SK-N-SH treated with all-trans-retinoic acid at 6 μM for 48 hours (cell line): Measurements from ENCODE around the gene DYNAP.

Experiments used
- ATAC-seq: fragments of 200-7000 bp; cut with Tn5 transposase; 3 replicates; pipeline ENCODE4 v1.9.1; 2020; ENCODE audit warnings: mild to moderate bottlenecking, moderate library complexity
- BACH2 ChIP-seq: fragments of 250-450 bp; sonication (Bioruptor Pico); IDR thresholded peaks from 2 replicates; pipeline ENCODE4 v1.9.0; 2021; ENCODE audit warnings: mild to moderate bottlenecking, borderline replicate concordance
- ESRRG ChIP-seq: fragments of 250-450 bp; sonication (Bioruptor Pico); IDR thresholded peaks from 2 replicates; pipeline ENCODE4 v1.6.1; 2021; ENCODE audit warnings: mild to moderate bottlenecking
- GLIS3 ChIP-seq: fragments of 250-450 bp; sonication (Bioruptor Pico); IDR thresholded peaks from 2 replicates; pipeline ENCODE4 v1.5.0; 2020; ENCODE audit warnings: mild to moderate bottlenecking, moderate library complexity
- OSR1 ChIP-seq: fragments of 250-450 bp; sonication (Bioruptor Pico); IDR thresholded peaks from 2 replicates; pipeline ENCODE4 v1.8.0; 2022; ENCODE audit warnings: moderate library complexity, mild to moderate bottlenecking, inconsistent platforms
- PPARA ChIP-seq: fragments of 250-450 bp; sonication (Bioruptor Pico); IDR thresholded peaks from 2 replicates; pipeline ENCODE4 v1.5.0; 2020; ENCODE audit warnings: mild to moderate bottlenecking, borderline replicate concordance
- RARB ChIP-seq: fragments of 250-450 bp; sonication (Bioruptor Pico); IDR thresholded peaks from 2 replicates; pipeline ENCODE4 v1.8.0; 2021; ENCODE audit warnings: mild to moderate bottlenecking, moderate library complexity
- SNAI2 ChIP-seq: fragments of 250-450 bp; sonication (Bioruptor Pico); IDR thresholded peaks from 2 replicates; pipeline ENCODE4 v1.5.0; 2020; ENCODE audit warnings: mild to moderate bottlenecking, moderate library complexity
- TCF4 ChIP-seq: fragments of 250-450 bp; sonication (Bioruptor Pico); IDR thresholded peaks from 2 replicates; pipeline ENCODE4 v1.8.0; 2021; ENCODE audit warnings: mild to moderate bottlenecking, moderate library complexity, borderline replicate concordance
- TOX ChIP-seq: fragments of 250-450 bp; sonication (Bioruptor Pico); IDR thresholded peaks from 2 replicates; pipeline ENCODE4 v1.8.0; 2021; ENCODE audit warnings: mild to moderate bottlenecking, moderate library complexity, borderline replicate concordance
- ZFP30 ChIP-seq: fragments of 450-650 bp; formaldehyde crosslinking; IDR thresholded peaks from 2 replicates; pipeline ENCODE4 v1.5.0; 2022; ENCODE audit warnings: mild to moderate bottlenecking, moderate library complexity
- ZNF70 ChIP-seq: fragments of 450-650 bp; formaldehyde crosslinking; IDR thresholded peaks from 2 replicates; pipeline ENCODE4 v1.5.0; 2020; ENCODE audit warnings: mild to moderate bottlenecking, moderate library complexity
- ZNF8 ChIP-seq: fragments of 450-650 bp; formaldehyde crosslinking; IDR thresholded peaks from 2 replicates; pipeline ENCODE4 v1.5.0; 2020; ENCODE audit warnings: mild to moderate bottlenecking, moderate library complexity
- TF ChIP-seq, protein P1 (sequence below): fragments of 250-450 bp; sonication (Bioruptor Pico); IDR thresholded peaks from 2 replicates; pipeline ENCODE4 v1.5.1; 2021; ENCODE audit warnings: mild to moderate bottlenecking, moderate library complexity
- TF ChIP-seq, protein P2 (sequence below): fragments of 250-450 bp; sonication (Bioruptor Pico); IDR thresholded peaks from 2 replicates; pipeline ENCODE4 v1.8.0; 2021; ENCODE audit warnings: low read depth, mild to moderate bottlenecking, moderate library complexity, borderline replicate concordance
- TF ChIP-seq, protein P3 (sequence below): fragments of 250-450 bp; sonication (Bioruptor Pico); IDR thresholded peaks from 2 replicates; pipeline ENCODE4 v1.8.0; 2020; ENCODE audit warnings: mild to moderate bottlenecking, moderate library complexity, borderline replicate concordance
- TF ChIP-seq, protein P4 (sequence below): fragments of 250-450 bp; sonication (Bioruptor Pico); IDR thresholded peaks from 2 replicates; pipeline ENCODE4 v1.5.1; 2020; ENCODE audit warnings: low read depth, mild to moderate bottlenecking, moderate library complexity
- TF ChIP-seq, protein P5 (sequence below): fragments of 250-450 bp; sonication (Bioruptor Pico); IDR thresholded peaks from 2 replicates; pipeline ENCODE4 v1.5.0; 2020; ENCODE audit warnings: mild to moderate bottlenecking, moderate library complexity

Gene DYNAP

DNA sequence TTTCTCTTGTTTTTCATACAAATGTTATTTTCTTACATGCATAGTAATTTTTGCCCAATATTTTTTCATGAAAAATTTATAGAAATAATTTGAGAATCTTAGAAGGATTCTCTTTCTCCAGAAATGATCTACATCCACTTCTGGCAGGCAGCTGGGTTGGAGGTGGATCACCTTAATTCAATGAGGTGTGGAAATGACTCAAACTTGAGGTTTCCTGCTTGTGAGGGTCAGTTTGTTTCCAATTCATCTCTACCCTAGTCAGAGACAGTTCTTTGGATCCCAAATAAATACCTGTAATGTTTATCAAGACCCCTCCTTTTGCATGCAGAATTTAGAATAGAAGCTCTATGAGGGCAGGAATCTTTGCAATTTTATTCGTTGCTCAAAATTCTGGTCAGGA is 35.0 kb upstream of the DYNAP start (continued):
- TF ChIP-seq, protein P1, sequence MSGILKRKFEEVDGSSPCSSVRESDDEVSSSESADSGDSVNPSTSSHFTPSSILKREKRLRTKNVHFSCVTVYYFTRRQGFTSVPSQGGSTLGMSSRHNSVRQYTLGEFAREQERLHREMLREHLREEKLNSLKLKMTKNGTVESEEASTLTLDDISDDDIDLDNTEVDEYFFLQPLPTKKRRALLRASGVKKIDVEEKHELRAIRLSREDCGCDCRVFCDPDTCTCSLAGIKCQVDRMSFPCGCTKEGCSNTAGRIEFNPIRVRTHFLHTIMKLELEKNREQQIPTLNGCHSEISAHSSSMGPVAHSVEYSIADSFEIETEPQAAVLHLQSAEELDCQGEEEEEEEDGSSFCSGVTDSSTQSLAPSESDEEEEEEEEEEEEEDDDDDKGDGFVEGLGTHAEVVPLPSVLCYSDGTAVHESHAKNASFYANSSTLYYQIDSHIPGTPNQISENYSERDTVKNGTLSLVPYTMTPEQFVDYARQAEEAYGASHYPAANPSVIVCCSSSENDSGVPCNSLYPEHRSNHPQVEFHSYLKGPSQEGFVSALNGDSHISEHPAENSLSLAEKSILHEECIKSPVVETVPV (CRISPR knock-in tag), result no peak
- TF ChIP-seq TOX (CRISPR knock-in tag), result no peak

DNA sequence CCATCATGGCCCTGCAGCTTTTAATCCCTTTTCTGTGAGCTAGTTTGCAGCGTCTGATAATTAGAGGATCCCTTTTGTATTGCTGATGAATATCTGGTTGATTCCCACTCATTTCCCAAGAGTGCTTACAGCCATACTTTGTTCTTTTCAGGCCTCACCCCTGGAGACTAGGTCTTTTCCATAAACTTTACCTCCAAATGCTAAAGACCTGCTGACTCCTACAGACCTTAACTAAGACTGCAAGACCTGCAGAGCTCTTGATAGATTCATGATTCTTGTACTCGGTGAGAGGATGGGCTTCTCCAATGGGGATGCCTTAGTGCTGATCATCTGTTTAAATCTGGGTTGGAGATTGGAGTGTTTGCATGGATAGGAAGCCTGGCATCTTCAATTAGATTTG is 33.1 kb upstream of the DYNAP start:
- TF ChIP-seq, protein P2, sequence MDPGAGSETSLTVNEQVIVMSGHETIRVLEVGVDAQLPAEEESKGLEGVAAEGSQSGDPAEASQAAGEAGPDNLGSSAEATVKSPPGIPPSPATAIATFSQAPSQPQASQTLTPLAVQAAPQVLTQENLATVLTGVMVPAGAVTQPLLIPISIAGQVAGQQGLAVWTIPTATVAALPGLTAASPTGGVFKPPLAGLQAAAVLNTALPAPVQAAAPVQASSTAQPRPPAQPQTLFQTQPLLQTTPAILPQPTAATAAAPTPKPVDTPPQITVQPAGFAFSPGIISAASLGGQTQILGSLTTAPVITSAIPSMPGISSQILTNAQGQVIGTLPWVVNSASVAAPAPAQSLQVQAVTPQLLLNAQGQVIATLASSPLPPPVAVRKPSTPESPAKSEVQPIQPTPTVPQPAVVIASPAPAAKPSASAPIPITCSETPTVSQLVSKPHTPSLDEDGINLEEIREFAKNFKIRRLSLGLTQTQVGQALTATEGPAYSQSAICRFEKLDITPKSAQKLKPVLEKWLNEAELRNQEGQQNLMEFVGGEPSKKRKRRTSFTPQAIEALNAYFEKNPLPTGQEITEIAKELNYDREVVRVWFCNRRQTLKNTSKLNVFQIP (CRISPR knock-in tag), result no peak
- no peak for TF ChIP-seq ESRRG (CRISPR knock-in tag)
- no peak for TF ChIP-seq ZNF8 (CRISPR knock-in tag)
- TF ChIP-seq, protein P3, sequence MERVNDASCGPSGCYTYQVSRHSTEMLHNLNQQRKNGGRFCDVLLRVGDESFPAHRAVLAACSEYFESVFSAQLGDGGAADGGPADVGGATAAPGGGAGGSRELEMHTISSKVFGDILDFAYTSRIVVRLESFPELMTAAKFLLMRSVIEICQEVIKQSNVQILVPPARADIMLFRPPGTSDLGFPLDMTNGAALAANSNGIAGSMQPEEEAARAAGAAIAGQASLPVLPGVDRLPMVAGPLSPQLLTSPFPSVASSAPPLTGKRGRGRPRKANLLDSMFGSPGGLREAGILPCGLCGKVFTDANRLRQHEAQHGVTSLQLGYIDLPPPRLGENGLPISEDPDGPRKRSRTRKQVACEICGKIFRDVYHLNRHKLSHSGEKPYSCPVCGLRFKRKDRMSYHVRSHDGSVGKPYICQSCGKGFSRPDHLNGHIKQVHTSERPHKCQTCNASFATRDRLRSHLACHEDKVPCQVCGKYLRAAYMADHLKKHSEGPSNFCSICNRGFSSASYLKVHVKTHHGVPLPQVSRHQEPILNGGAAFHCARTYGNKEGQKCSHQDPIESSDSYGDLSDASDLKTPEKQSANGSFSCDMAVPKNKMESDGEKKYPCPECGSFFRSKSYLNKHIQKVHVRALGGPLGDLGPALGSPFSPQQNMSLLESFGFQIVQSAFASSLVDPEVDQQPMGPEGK (CRISPR knock-in tag), result no peak
- no peak for TF ChIP-seq ZFP30 (CRISPR knock-in tag)
- no peak for TF ChIP-seq GLIS3 (CRISPR knock-in tag)
- TF ChIP-seq, protein P1 (CRISPR knock-in tag), result no peak
- no peak for TF ChIP-seq OSR1
- TF ChIP-seq TCF4 (CRISPR knock-in tag), result no peak
- no peak for TF ChIP-seq SNAI2 (CRISPR knock-in tag)
- no peak for TF ChIP-seq BACH2
- TF ChIP-seq ZNF70, result no peak
- TF ChIP-seq, protein P4, sequence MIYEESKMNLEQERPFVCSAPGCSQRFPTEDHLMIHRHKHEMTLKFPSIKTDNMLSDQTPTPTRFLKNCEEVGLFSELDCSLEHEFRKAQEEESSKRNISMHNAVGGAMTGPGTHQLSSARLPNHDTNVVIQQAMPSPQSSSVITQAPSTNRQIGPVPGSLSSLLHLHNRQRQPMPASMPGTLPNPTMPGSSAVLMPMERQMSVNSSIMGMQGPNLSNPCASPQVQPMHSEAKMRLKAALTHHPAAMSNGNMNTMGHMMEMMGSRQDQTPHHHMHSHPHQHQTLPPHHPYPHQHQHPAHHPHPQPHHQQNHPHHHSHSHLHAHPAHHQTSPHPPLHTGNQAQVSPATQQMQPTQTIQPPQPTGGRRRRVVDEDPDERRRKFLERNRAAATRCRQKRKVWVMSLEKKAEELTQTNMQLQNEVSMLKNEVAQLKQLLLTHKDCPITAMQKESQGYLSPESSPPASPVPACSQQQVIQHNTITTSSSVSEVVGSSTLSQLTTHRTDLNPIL (CRISPR knock-in tag), result no peak
- TF ChIP-seq TOX (CRISPR knock-in tag), result no peak
- ATAC-seq, result no peak

DNA sequence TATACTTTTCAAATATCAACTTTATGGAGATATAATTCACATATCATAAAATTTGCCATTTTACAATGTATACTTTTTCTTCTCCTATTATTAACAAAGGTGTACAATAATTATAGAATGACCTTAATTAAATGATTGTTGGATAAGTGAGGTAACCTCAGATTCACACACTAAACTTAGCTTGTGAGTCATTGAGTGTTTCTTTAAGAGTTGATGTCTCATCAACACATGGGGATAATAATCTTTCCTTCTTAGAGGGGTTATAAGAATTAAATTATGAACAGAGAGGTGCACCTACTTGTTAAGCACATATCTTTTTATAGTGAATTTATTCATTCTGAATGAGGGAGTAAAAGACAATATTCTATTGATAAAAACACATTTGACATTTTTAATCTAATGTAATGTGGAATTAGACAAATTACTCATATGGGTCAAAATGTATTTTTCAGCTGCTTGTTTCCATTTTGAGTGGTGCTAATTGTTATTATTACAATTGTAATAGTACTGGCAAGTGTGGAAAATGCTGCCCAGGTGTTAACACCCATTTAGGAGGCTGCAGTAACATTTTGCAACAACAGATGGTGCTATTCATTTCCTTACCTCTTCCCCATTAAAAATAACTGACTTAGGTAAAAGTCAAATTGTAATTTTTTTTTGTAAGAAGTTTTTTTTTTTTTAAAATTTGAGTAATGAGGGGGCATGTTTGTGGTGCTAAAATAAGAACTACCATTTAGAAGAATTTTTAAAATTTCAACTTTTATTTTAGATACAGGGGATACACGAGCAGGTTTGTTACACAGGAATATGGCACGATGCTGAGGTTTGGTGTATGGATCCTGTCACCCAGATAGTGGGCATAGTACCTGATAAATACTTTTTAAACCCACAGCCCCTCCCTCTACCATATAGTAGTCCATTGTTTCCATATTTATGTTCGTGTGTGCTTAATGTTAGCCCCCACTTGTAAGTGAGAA is 32.1 kb upstream of the DYNAP start:
- no peak for ATAC-seq
- no peak for TF ChIP-seq RARB
- TF ChIP-seq GLIS3 (CRISPR knock-in tag), result no peak
- TF ChIP-seq, protein P5, sequence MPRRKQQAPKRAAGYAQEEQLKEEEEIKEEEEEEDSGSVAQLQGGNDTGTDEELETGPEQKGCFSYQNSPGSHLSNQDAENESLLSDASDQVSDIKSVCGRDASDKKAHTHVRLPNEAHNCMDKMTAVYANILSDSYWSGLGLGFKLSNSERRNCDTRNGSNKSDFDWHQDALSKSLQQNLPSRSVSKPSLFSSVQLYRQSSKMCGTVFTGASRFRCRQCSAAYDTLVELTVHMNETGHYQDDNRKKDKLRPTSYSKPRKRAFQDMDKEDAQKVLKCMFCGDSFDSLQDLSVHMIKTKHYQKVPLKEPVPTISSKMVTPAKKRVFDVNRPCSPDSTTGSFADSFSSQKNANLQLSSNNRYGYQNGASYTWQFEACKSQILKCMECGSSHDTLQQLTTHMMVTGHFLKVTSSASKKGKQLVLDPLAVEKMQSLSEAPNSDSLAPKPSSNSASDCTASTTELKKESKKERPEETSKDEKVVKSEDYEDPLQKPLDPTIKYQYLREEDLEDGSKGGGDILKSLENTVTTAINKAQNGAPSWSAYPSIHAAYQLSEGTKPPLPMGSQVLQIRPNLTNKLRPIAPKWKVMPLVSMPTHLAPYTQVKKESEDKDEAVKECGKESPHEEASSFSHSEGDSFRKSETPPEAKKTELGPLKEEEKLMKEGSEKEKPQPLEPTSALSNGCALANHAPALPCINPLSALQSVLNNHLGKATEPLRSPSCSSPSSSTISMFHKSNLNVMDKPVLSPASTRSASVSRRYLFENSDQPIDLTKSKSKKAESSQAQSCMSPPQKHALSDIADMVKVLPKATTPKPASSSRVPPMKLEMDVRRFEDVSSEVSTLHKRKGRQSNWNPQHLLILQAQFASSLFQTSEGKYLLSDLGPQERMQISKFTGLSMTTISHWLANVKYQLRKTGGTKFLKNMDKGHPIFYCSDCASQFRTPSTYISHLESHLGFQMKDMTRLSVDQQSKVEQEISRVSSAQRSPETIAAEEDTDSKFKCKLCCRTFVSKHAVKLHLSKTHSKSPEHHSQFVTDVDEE (CRISPR knock-in tag), result no peak
- TF ChIP-seq, protein P3 (CRISPR knock-in tag), result no peak
- TF ChIP-seq TOX (CRISPR knock-in tag), result no peak
- TF ChIP-seq, protein P2 (CRISPR knock-in tag), result no peak
- no peak for TF ChIP-seq PPARA
